Measurements from ENCODE around the gene CADM1. TPM values are rescaled to one million over a fixed set of nuclear protein-coding genes. Genes with fewer than 3 reads are reported as not detected.

Gene CADM1
- total and polyA plus RNA-seq, 8 donors = 0.58 to 29.7 (median 5.3) TPM

GRCh38 chr11:115391598-115391997 lies 112.6 kb downstream of the CADM1 start:
- Histone ChIP-seq H3K4me3 (no peak overlapping the region), H3K9me3 (no peaks in the 10 kb centered on the region), H3K4me1 (no peaks in the 10 kb centered on the region), H3K27me3 (no peaks in the 10 kb centered on the region), H3K27ac (no peak overlapping the region), H3K36me3 (no peaks in the 10 kb centered on the region)
- TF ChIP-seq, protein P1, sequence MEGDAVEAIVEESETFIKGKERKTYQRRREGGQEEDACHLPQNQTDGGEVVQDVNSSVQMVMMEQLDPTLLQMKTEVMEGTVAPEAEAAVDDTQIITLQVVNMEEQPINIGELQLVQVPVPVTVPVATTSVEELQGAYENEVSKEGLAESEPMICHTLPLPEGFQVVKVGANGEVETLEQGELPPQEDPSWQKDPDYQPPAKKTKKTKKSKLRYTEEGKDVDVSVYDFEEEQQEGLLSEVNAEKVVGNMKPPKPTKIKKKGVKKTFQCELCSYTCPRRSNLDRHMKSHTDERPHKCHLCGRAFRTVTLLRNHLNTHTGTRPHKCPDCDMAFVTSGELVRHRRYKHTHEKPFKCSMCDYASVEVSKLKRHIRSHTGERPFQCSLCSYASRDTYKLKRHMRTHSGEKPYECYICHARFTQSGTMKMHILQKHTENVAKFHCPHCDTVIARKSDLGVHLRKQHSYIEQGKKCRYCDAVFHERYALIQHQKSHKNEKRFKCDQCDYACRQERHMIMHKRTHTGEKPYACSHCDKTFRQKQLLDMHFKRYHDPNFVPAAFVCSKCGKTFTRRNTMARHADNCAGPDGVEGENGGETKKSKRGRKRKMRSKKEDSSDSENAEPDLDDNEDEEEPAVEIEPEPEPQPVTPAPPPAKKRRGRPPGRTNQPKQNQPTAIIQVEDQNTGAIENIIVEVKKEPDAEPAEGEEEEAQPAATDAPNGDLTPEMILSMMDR (IDR thresholded peaks at IDR 0.05) = no peak
- no peak for TF ChIP-seq POLR2A (IDR thresholded peaks at IDR 0.05)
- no peak for TF ChIP-seq EP300 (IDR thresholded peaks at IDR 0.05)
- no peak for TF ChIP-seq POLR2AphosphoS5 (IDR thresholded peaks at IDR 0.05)
- WGBS, 5 donors = 65 to 93% (median 84%) methylated on average over 1 of the region's 1 CpG
- intact Hi-C loops (cut with DNase I; ENCODE audit: low total_unique reads) = no loop called here
- peak in 1 of 2 donors; percentile 36 for DNase-seq

DNA sequence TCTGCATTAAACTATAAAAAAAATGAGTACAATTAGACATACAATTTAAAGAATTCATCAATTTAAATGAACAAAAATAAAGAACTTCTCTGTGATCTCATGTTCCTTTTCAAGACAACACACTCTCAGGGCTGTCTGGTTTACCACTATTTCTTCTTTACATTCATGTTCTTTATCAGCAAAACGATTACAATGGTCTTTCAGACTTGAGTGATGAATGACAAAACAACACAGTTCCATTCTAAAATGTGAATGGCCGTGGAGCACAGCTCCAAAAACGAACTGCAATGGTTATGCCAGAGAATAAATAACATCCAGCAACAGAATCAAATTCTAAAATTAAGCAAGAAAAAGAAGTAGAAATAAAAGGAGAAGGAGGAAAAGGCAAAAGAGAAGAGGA lies 113.1 kb downstream of the CADM1 start:
- Histone ChIP-seq H3K36me3 (no peaks in the 10 kb centered on the region), H3K27ac (no peak overlapping the region), H3K4me1 (no peaks in the 10 kb centered on the region), H3K4me3 (no peak overlapping the region), H3K27me3 (no peaks in the 10 kb centered on the region), H3K9me3 (no peaks in the 10 kb centered on the region)
- TF ChIP-seq POLR2A (IDR thresholded peaks at IDR 0.05) (no peak), POLR2AphosphoS5 (IDR thresholded peaks at IDR 0.05) (no peak), EP300 (IDR thresholded peaks at IDR 0.05) (no peak)
- TF ChIP-seq, protein P1 (IDR thresholded peaks at IDR 0.05) = no peak
- DNase-seq = no peak
- intact Hi-C loops (cut with DNase I; ENCODE audit: low total_unique reads) = no loop called here
- WGBS, 5 donors = 38 to 51% (median 46%) methylated on average over 3 of the region's 3 CpGs

DNA sequence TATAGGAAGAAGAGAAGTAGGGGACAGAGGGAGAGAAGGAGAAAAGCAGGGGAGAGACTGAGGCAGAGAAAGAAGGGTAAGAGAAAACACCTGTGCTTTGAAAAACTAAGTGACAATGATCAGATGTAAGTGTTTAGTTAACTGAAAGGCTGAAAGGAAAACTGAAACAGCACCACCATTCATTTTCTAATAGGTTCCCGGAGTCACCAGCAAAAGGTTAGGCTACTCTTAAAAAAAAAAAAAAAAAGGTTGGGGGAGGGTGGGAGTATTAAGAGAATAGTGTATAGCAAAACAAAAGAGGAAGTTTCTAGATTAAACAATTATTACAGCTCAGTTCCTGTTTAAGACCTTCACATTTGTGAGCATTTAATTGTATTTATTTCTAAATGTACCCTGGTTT lies 113.8 kb downstream of the CADM1 start:
- H3K27ac ChIP-seq = no peak overlapping the region
- DNase-seq = no peak
- no peaks in the 10 kb centered on the region for H3K4me1 ChIP-seq
- no peaks in the 10 kb centered on the region for H3K36me3 ChIP-seq
- TF ChIP-seq POLR2A (IDR thresholded peaks at IDR 0.05) (no peak), EP300 (IDR thresholded peaks at IDR 0.05) (no peak), POLR2AphosphoS5 (IDR thresholded peaks at IDR 0.05) (no peak)
- TF ChIP-seq, protein P1 (IDR thresholded peaks at IDR 0.05) = no peak
- no peaks in the 10 kb centered on the region for H3K9me3 ChIP-seq
- intact Hi-C loops (cut with DNase I; ENCODE audit: low total_unique reads) = no loop called here
- WGBS, 5 donors = 42 to 63% (median 52%) methylated on average over 1 of the region's 1 CpG
- H3K4me3 ChIP-seq = no peak overlapping the region
- H3K27me3 ChIP-seq = no peaks in the 10 kb centered on the region

GRCh38 chr11:115389790-115390189 lies 114.4 kb downstream of the CADM1 start:
- Histone ChIP-seq H3K4me3 (no peak overlapping the region), H3K36me3 (no peaks in the 10 kb centered on the region), H3K9me3 (no peaks in the 10 kb centered on the region), H3K27me3 (no peaks in the 10 kb centered on the region), H3K4me1 (no peaks in the 10 kb centered on the region), H3K27ac (no peak overlapping the region)
- WGBS, 5 donors = 79 to 85% (median 83%) methylated on average over 3 of the region's 3 CpGs
- intact Hi-C loops (cut with DNase I; ENCODE audit: low total_unique reads) = no loop called here
- TF ChIP-seq POLR2A (IDR thresholded peaks at IDR 0.05) = no peak
- TF ChIP-seq, protein P1 (IDR thresholded peaks at IDR 0.05) = no peak
- TF ChIP-seq EP300 (IDR thresholded peaks at IDR 0.05) = no peak
- TF ChIP-seq POLR2AphosphoS5 (IDR thresholded peaks at IDR 0.05) = no peak
- DNase-seq = no peak

All from stomach (tissue), 9 donors.